ENCODE data around the gene MINDY2.

MINDY2 gene

DNA sequence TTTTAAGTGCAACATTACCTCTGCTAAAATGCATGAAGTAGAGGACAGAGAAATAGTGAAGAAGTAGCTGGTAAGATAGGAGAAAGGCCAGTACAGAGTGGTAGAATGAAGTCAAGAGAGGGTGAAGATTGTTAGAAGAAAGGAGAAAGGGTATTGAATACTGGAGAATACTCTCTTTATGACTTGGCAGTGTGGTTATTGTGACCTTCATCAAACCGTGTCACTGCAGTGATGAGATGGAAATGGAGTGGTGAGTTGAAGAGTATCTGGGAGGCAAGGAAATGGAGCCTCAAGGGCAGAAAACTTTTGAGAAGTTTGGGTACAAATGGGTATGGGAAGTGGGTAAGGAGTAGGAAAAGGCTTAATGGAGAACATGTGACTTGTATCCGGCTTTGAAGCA lies 24.7 kb downstream of the MINDY2 start:
- TF ChIP-seq TAF1 (IDR thresholded peaks at IDR 0.05; ENCODE audit: borderline replicate concordance, insufficient read depth, low read length): no peak
- TF ChIP-seq, protein P1, sequence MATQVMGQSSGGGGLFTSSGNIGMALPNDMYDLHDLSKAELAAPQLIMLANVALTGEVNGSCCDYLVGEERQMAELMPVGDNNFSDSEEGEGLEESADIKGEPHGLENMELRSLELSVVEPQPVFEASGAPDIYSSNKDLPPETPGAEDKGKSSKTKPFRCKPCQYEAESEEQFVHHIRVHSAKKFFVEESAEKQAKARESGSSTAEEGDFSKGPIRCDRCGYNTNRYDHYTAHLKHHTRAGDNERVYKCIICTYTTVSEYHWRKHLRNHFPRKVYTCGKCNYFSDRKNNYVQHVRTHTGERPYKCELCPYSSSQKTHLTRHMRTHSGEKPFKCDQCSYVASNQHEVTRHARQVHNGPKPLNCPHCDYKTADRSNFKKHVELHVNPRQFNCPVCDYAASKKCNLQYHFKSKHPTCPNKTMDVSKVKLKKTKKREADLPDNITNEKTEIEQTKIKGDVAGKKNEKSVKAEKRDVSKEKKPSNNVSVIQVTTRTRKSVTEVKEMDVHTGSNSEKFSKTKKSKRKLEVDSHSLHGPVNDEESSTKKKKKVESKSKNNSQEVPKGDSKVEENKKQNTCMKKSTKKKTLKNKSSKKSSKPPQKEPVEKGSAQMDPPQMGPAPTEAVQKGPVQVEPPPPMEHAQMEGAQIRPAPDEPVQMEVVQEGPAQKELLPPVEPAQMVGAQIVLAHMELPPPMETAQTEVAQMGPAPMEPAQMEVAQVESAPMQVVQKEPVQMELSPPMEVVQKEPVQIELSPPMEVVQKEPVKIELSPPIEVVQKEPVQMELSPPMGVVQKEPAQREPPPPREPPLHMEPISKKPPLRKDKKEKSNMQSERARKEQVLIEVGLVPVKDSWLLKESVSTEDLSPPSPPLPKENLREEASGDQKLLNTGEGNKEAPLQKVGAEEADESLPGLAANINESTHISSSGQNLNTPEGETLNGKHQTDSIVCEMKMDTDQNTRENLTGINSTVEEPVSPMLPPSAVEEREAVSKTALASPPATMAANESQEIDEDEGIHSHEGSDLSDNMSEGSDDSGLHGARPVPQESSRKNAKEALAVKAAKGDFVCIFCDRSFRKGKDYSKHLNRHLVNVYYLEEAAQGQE (IDR thresholded peaks at IDR 0.05; ENCODE audit: insufficient read depth in 1 of 2, low read depth in 2 of 2, low read length in 2 of 2): no peak
- no peak for TF ChIP-seq SIN3A (IDR thresholded peaks at IDR 0.05; ENCODE audit: borderline replicate concordance, insufficient read depth, low read length)
- TF ChIP-seq POLR2AphosphoS5 (IDR thresholded peaks at IDR 0.05; ENCODE audit: low read depth, low read length): no peak
- TF ChIP-seq FOXP2 (optimal IDR thresholded peaks at IDR 0.05; ENCODE audit: borderline replicate concordance, extremely low read depth, extremely low read length, insufficient read depth): no peak

DNA sequence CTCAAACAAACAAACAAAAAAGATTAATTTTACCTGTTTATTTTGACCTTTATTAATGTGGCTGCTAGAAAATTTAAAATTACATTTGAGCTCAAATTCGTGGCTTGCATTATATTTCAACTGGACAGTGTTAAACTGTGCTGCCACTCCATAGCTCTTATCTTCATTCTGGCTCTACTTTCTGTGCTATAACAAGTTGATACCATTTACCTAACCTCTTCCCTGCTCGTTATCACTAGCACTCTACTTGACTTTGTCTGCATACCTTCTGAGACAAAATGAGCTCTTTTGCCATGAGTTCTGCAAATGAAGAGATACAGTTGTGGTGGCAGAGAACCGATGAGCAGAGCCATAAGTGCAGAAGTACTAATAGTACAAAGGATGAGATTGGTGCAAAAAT lies 26.4 kb downstream of the MINDY2 start:
- TF ChIP-seq SIN3A (IDR thresholded peaks at IDR 0.05; ENCODE audit: borderline replicate concordance, insufficient read depth, low read length) (no peak), FOXP2 (optimal IDR thresholded peaks at IDR 0.05; ENCODE audit: borderline replicate concordance, extremely low read depth, extremely low read length, insufficient read depth) (no peak), POLR2AphosphoS5 (IDR thresholded peaks at IDR 0.05; ENCODE audit: low read depth, low read length) (no peak), TAF1 (IDR thresholded peaks at IDR 0.05; ENCODE audit: borderline replicate concordance, insufficient read depth, low read length) (no peak)
- TF ChIP-seq, protein P1 (IDR thresholded peaks at IDR 0.05; ENCODE audit: insufficient read depth in 1 of 2, low read depth in 2 of 2, low read length in 2 of 2): no peak

DNA sequence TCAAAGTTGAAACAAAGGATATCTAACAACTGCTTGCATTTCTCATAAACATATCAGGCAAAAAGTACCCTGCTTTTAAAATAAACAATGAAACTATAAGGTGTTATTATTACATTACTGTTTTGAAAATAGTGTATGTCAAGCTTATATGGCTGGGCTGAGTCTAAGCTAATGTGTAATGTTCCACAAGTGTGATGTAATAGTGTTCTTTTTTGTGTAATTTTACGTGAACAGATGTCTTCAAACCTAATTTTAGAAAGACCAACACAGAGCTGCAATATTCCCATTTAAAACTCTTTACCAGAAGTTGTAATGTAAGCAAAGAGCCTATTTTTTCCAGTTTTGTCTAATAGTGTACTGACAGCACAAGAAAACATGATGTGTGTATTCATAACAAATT lies 34.0 kb downstream of the MINDY2 start:
- TF ChIP-seq FOXP2 (optimal IDR thresholded peaks at IDR 0.05; ENCODE audit: borderline replicate concordance, extremely low read depth, extremely low read length, insufficient read depth) (no peak), SIN3A (IDR thresholded peaks at IDR 0.05; ENCODE audit: borderline replicate concordance, insufficient read depth, low read length) (no peak), POLR2AphosphoS5 (IDR thresholded peaks at IDR 0.05; ENCODE audit: low read depth, low read length) (no peak), TAF1 (IDR thresholded peaks at IDR 0.05; ENCODE audit: borderline replicate concordance, insufficient read depth, low read length) (no peak)
- TF ChIP-seq, protein P1 (IDR thresholded peaks at IDR 0.05; ENCODE audit: insufficient read depth in 1 of 2, low read depth in 2 of 2, low read length in 2 of 2): no peak

DNA sequence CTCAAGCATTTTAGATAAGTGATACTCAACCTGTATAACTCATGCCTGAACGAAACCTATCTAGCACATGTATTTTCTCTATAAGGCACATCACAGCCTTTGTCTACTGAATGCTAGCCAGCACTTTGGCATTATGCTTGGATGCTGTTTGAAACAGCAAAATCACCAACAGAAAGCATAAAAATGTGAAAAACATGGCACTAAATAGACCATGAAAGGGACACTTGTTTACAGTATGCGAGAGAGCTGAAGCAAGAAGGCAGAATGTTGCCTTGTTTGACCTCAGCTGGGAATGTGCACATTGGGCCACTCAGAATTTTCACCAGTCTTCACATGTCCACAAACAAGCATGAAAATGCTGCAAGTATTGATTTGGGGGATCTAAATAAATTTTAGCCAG lies 59.5 kb downstream of the MINDY2 start:
- TF ChIP-seq FOXP2 (optimal IDR thresholded peaks at IDR 0.05; ENCODE audit: borderline replicate concordance, extremely low read depth, extremely low read length, insufficient read depth): no peak
- no peak for TF ChIP-seq TAF1 (IDR thresholded peaks at IDR 0.05; ENCODE audit: borderline replicate concordance, insufficient read depth, low read length)
- TF ChIP-seq SIN3A (IDR thresholded peaks at IDR 0.05; ENCODE audit: borderline replicate concordance, insufficient read depth, low read length): no peak
- TF ChIP-seq, protein P1 (IDR thresholded peaks at IDR 0.05; ENCODE audit: insufficient read depth in 1 of 2, low read depth in 2 of 2, low read length in 2 of 2): no peak
- TF ChIP-seq POLR2AphosphoS5 (IDR thresholded peaks at IDR 0.05; ENCODE audit: low read depth, low read length): no peak

DNA sequence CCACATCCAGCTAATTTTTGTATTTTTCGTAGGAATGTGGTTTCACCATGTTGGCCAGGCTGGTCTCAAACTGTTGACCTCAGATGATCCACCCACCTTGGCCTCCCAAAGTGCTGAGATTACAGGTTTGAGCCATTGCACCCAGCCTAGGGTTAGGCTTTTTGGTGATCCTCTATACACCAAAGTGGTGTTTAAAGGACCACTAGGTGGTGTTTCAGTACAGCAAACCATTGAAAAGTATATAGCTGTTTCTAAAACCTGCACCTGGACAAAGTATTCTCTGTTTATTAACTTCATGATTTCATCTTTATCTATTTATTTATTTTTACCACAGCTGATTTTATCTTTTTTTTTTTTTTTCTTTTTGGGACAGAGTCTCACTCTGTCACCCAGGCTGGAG lies 68.4 kb downstream of the MINDY2 start:
- TF ChIP-seq FOXP2 (optimal IDR thresholded peaks at IDR 0.05; ENCODE audit: borderline replicate concordance, extremely low read depth, extremely low read length, insufficient read depth) (no peak), POLR2AphosphoS5 (IDR thresholded peaks at IDR 0.05; ENCODE audit: low read depth, low read length) (no peak), SIN3A (IDR thresholded peaks at IDR 0.05; ENCODE audit: borderline replicate concordance, insufficient read depth, low read length) (no peak), TAF1 (IDR thresholded peaks at IDR 0.05; ENCODE audit: borderline replicate concordance, insufficient read depth, low read length) (no peak)
- TF ChIP-seq, protein P1 (IDR thresholded peaks at IDR 0.05; ENCODE audit: insufficient read depth in 1 of 2, low read depth in 2 of 2, low read length in 2 of 2): no peak

Data from PFSK-1 (cell line).